H1 (cell line): Measurements from ENCODE around the gene CDC27.

Experiments used
- EGR1 ChIP-seq: IDR thresholded peaks from 2 replicates; pipeline ENCODE4 v1.6.1; 2011; ENCODE audit warnings: low read depth, low read length, borderline replicate concordance
- EZH2 ChIP-seq: fragments of 200-600 bp; sonication (generic); IDR thresholded peaks from 2 replicates; pipeline ENCODE4 v1.7.1; 2012; ENCODE audit warnings: low read depth, mild to moderate bottlenecking, moderate library complexity, low read length, inconsistent platforms; ENCODE audit not compliant: severe bottlenecking
- JUN ChIP-seq: IDR thresholded peaks from 2 replicates; pipeline ENCODE4 v1.6.1; 2011; ENCODE audit warnings: low read depth, mild to moderate bottlenecking, improper control_type of control experiment, low read length
- JUND ChIP-seq: IDR thresholded peaks from 2 replicates; pipeline ENCODE4 v1.6.1; 2011; ENCODE audit warnings: mild to moderate bottlenecking, improper control_type of control experiment, low read length
- TEAD4 ChIP-seq: IDR thresholded peaks from 2 replicates; pipeline ENCODE4 v1.6.1; 2012; ENCODE audit warnings: low read depth, low read length, inconsistent platforms, mixed read lengths
- YY1 ChIP-seq: IDR thresholded peaks from 2 replicates; pipeline ENCODE4 v1.6.1; 2011; ENCODE audit warnings: low read depth, mild to moderate bottlenecking, low read length
- TF ChIP-seq, protein P1 (sequence below), 3 experiments: IDR thresholded peaks; 1 replicate in 2 of 3; 2 replicates in 1 of 3; pipeline versions ENCODE4 v1.5.1 to v1.6.1; 2011; ENCODE audit warnings: low read length in 3 of 3, mild to moderate bottlenecking in 3 of 3, inconsistent platforms in 2 of 3, low read depth in 1 of 3, moderate library complexity in 1 of 3; ENCODE audit not compliant: insufficient read depth in 1 of 3; ENCODE audit errors: control extremely low read depth in 1 of 3
- TF ChIP-seq, protein P2 (sequence below): IDR thresholded peaks from 2 replicates; pipeline ENCODE4 v1.6.1; 2012; ENCODE audit warnings: low read length, inconsistent platforms

DNA sequence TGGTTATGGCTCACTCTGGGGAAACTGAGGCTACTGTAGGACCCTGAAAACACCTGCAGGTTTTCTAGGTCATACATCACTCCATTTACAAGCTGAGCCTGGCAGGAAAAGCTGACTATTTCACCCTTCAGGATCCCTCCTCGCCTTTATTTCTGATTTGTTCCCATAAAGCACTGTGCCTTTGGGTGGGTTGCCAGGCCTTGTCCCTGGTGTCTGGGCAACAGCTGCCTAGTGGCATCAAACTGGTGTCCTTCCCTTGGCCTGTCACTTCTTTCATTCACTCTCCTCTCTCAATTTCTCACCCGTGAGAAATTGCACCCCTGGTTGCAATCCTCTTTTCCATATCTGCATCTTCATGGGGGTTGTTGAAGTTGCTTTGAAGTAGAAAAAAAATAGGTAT is 21.7 kb upstream of the CDC27 start:
- TF ChIP-seq YY1 (no peak), EZH2 (no peak), EGR1 (no peak), TEAD4 (no peak), JUND (no peak), JUN (no peak)
- TF ChIP-seq, protein P1, sequence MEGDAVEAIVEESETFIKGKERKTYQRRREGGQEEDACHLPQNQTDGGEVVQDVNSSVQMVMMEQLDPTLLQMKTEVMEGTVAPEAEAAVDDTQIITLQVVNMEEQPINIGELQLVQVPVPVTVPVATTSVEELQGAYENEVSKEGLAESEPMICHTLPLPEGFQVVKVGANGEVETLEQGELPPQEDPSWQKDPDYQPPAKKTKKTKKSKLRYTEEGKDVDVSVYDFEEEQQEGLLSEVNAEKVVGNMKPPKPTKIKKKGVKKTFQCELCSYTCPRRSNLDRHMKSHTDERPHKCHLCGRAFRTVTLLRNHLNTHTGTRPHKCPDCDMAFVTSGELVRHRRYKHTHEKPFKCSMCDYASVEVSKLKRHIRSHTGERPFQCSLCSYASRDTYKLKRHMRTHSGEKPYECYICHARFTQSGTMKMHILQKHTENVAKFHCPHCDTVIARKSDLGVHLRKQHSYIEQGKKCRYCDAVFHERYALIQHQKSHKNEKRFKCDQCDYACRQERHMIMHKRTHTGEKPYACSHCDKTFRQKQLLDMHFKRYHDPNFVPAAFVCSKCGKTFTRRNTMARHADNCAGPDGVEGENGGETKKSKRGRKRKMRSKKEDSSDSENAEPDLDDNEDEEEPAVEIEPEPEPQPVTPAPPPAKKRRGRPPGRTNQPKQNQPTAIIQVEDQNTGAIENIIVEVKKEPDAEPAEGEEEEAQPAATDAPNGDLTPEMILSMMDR (IDR thresholded peaks at IDR 0.05; ENCODE audit: control extremely low read depth in 1 of 3, insufficient read depth in 1 of 3, low read depth in 1 of 3, low read length in 3 of 3) = no peak
- TF ChIP-seq, protein P2, sequence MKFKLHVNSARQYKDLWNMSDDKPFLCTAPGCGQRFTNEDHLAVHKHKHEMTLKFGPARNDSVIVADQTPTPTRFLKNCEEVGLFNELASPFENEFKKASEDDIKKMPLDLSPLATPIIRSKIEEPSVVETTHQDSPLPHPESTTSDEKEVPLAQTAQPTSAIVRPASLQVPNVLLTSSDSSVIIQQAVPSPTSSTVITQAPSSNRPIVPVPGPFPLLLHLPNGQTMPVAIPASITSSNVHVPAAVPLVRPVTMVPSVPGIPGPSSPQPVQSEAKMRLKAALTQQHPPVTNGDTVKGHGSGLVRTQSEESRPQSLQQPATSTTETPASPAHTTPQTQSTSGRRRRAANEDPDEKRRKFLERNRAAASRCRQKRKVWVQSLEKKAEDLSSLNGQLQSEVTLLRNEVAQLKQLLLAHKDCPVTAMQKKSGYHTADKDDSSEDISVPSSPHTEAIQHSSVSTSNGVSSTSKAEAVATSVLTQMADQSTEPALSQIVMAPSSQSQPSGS = no peak
